ENCODE data around the gene CACNA2D2. TPM values are rescaled to one million over a fixed set of nuclear protein-coding genes. Genes with fewer than 3 reads are reported as not detected.

Gene CACNA2D2
- total and polyA plus RNA-seq, 2 of the 13 experiments (the other 11 are each of a cell fraction or from before 2014, with no cell fraction given): not detected

- TF ChIP-seq ZFYVE20 (CRISPR knock-in tag; IDR thresholded peaks at IDR 0.05; ENCODE audit: borderline replicate concordance, low read depth): no peak
- TF ChIP-seq TEAD2 (CRISPR knock-in tag; IDR thresholded peaks at IDR 0.05): no peak
- TF ChIP-seq ZFP36L2 (CRISPR knock-in tag; IDR thresholded peaks at IDR 0.05): no peak
- TF ChIP-seq MYC (CRISPR knock-in tag; IDR thresholded peaks at IDR 0.05; ENCODE audit: borderline replicate concordance): no peak
- 0 out of 2 replicates have a peak, but pooled peaks have one; percentile 14 for TF ChIP-seq ZNF687 (CRISPR knock-in tag; IDR thresholded peaks at IDR 0.05)
- TF ChIP-seq ZNF296 (CRISPR knock-in tag; conservative IDR thresholded peaks at IDR 0.05): no peak
- TF ChIP-seq ZNF343 (CRISPR knock-in tag; IDR thresholded peaks at IDR 0.05): no peak
- peak; percentile 14 for TF ChIP-seq XRCC5 (optimal IDR thresholded peaks at IDR 0.05; ENCODE audit: low read length)
Measured at GRCh38 chr3:50388016-50388719, 115.3 kb downstream of the CACNA2D2 start (continued).

DNA sequence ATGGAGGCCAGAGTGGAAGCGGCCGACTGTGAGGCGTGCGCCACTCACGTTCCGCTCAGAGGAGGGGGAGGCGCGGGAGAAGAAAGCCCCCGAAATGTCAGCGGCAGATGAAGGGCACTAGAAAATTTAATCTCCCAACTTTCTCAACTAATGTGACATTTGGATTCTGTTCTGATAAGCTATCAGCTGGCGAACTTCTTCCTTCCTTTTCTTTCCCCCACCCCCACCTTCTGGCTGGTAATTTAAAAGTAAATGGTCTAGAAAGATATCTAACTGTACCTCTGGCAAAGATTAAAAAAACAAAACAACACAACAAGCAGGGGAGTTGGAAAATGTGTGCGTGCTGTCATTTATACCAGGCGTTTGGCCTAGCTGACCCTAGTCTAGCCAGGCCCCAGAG, 117.7 kb downstream of the CACNA2D2 start:
- no peak overlapping the region for H3K27ac ChIP-seq (ENCODE audit: extremely low read length, insufficient read depth, low read length)
- POLR2A ChIA-PET: no interaction called here
- H2AFZ ChIP-seq (ENCODE audit: low read length): no peak overlapping the region
- no peak overlapping the region for H3K4me2 ChIP-seq (ENCODE audit: low read depth, low read length)
- ATAC-seq: no peak
- no peaks in the 10 kb centered on the region for H4K20me1 ChIP-seq (ENCODE audit: insufficient read depth, low read length)
- no peak for DNase-seq (ENCODE audit: low spot score)
- H3K79me2 ChIP-seq (ENCODE audit: insufficient read depth, low read length): no peaks in the 10 kb centered on the region
- intact Hi-C loops (cut with micrococcal nuclease; ENCODE audit: unreplicated experiment) (no loop called here), in situ Hi-C loops (cut with HindIII; ENCODE audit: extremely low pct_ligation_motif_present, low pct_unique_long_range_greater_than_20kb) (no loop called here)
- peaks cover 16% of the 10 kb centered on the region for H3K4me1 ChIP-seq (ENCODE audit: insufficient read depth, low read length)
- no peaks in the 10 kb centered on the region for H3K36me3 ChIP-seq (replicated peaks in 1 of 2; ENCODE audit: control insufficient read depth in 1 of 2, insufficient read depth in 2 of 2, low read length in 2 of 2)
- H3K27me3 ChIP-seq (ENCODE audit: control insufficient read depth in 1 of 2, insufficient read depth in 2 of 2, low read length in 2 of 2): peaks cover 10 to 71% of the 10 kb centered on the region in 2 experiments
- WGBS (ENCODE audit: low lambda C conversion rate): 45% methylated on average over 13 of the region's 13 CpGs
- no peak for FAIRE-seq
- H3K9ac ChIP-seq (ENCODE audit: insufficient read depth, low read depth, low read length): no peak overlapping the region
- no TSS peak for BruUV-seq (replicated peaks)
- H3K4me3 ChIP-seq (replicated peaks in 1 of 3; ENCODE audit: insufficient read depth in 1 of 3, low read depth in 2 of 3, low read length in 3 of 3): no peak overlapping the region
- H3K9me3 ChIP-seq (ENCODE audit: low read length): no peaks in the 10 kb centered on the region
- CTCF ChIA-PET (ENCODE audit: low intra/inter-chr PET ratio, low total read pairs): no interaction called here
- TF ChIP-seq KAT8 (CRISPR knock-in tag; IDR thresholded peaks at IDR 0.05): no peak
- no peak for TF ChIP-seq ZBTB38 (CRISPR knock-in tag; IDR thresholded peaks at IDR 0.05)
- TF ChIP-seq, protein P1, sequence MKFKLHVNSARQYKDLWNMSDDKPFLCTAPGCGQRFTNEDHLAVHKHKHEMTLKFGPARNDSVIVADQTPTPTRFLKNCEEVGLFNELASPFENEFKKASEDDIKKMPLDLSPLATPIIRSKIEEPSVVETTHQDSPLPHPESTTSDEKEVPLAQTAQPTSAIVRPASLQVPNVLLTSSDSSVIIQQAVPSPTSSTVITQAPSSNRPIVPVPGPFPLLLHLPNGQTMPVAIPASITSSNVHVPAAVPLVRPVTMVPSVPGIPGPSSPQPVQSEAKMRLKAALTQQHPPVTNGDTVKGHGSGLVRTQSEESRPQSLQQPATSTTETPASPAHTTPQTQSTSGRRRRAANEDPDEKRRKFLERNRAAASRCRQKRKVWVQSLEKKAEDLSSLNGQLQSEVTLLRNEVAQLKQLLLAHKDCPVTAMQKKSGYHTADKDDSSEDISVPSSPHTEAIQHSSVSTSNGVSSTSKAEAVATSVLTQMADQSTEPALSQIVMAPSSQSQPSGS (CRISPR knock-in tag; IDR thresholded peaks at IDR 0.05): no peak
- no peak for TF ChIP-seq ZNF543 (CRISPR knock-in tag; IDR thresholded peaks at IDR 0.05)
- no peak for TF ChIP-seq TRIM24 (CRISPR knock-in tag; IDR thresholded peaks at IDR 0.05)
- no peak for TF ChIP-seq ZNF720 (CRISPR knock-in tag; IDR thresholded peaks at IDR 0.05)
- TF ChIP-seq ZKSCAN8 (CRISPR knock-in tag; IDR thresholded peaks at IDR 0.05; ENCODE audit: borderline replicate concordance): no peak
- no peak for TF ChIP-seq NR1H2 (CRISPR knock-in tag; IDR thresholded peaks at IDR 0.05; ENCODE audit: borderline replicate concordance, low read depth)
- no peak for TF ChIP-seq RNF219 (CRISPR knock-in tag; IDR thresholded peaks at IDR 0.05)

All from HepG2 (cell line).